Lung (tissue), 12 donors: ENCODE results near the gene ANKRD55. TPM values are rescaled to one million over a fixed set of nuclear protein-coding genes. Genes with fewer than 3 reads are reported as not detected.
"Not testable (repeated sequence)": the region's sequence is repeated elsewhere in the genome, so short reads cannot be mapped to it uniquely, and the experiment has no call there.

Experiments used
- ATAC-seq: fragments of 200-7000 bp; cut with Tn5 transposase; one replicate; pipeline ENCODE4 v1.9.1; 2020; ENCODE audit warnings: moderate number of reproducible peaks; ENCODE audit not compliant: insufficient read depth, low FRiP score
- DNase-seq, 3 donors: peaks; one replicate each; pipeline ENCODE4 v3.0.0-alpha.2; 2013 to 2017
- H3K27ac ChIP-seq, 2 donors: one replicate each; pipeline ENCODE4 v1.5.1; 2013; ENCODE audit warnings: mild to moderate bottlenecking in 2 of 2, moderate library complexity in 2 of 2, control low read depth in 1 of 2, inconsistent platforms in 1 of 2, low read depth in 1 of 2, low read length in 1 of 2
- H3K27me3 ChIP-seq, 3 donors: one replicate each; pipeline ENCODE4 v1.5.1; 2013; ENCODE audit warnings: low read length in 2 of 3; ENCODE audit not compliant: control insufficient read depth in 3 of 3, insufficient read depth in 3 of 3
- H3K36me3 ChIP-seq, 4 donors: one replicate each; pipeline ENCODE4 v1.5.1; 2013; ENCODE audit warnings: low read length in 4 of 4, mild to moderate bottlenecking in 1 of 4, moderate library complexity in 1 of 4; ENCODE audit not compliant: control insufficient read depth in 4 of 4, insufficient read depth in 4 of 4
- H3K4me1 ChIP-seq, 5 donors: one replicate each; pipeline ENCODE4 v1.5.1; 2013; ENCODE audit warnings: low read length in 5 of 5, mild to moderate bottlenecking in 2 of 5, moderate library complexity in 1 of 5; ENCODE audit not compliant: control insufficient read depth in 5 of 5, insufficient read depth in 5 of 5
- H3K4me3 ChIP-seq: one replicate; pipeline ENCODE4 v1.5.1; 2013; ENCODE audit warnings: mild to moderate bottlenecking, control low read depth, moderate library complexity
- H3K9ac ChIP-seq, 2 donors: one replicate each; pipeline ENCODE4 v1.5.1; 2013; ENCODE audit warnings: low read length in 2 of 2, control low read depth in 1 of 2; ENCODE audit not compliant: insufficient read depth in 1 of 2
- H3K9me3 ChIP-seq, 4 donors: one replicate each; pipeline ENCODE4 v1.5.1; 2013; ENCODE audit warnings: low read length in 3 of 4, mild to moderate bottlenecking in 1 of 4, moderate library complexity in 1 of 4; ENCODE audit not compliant: control insufficient read depth in 4 of 4, insufficient read depth in 3 of 4
- WGBS, 2 donors: extraction: QIAGEN DNeasy Blood & Tissue Kit; methylation state at CpG; one replicate each; pipeline ENCODE4 v1.1.7; 2013; 5-methylcytosine and 5-hydroxymethylcytosine counted together
- polyA plus RNA-seq, 2 donors: library from polyadenylated mRNA; stranded (reverse); fragments of 200-250 nt; gene quantifications; one replicate each; pipeline ENCODE4 v1.2.1, GENCODE V29; 2013
- total RNA-seq, 2 donors: library from RNA; depleted of rRNA in 1 of 2; stranded (reverse); fragments of >200 nt in 1 of 2; gene quantifications; one replicate each; pipeline ENCODE4 v1.2.1, GENCODE V29; 2014 to 2021
- TF ChIP-seq, protein P1 (sequence below): IDR thresholded peaks from 2 replicates; pipeline ENCODE4 v1.5.1; 2012; ENCODE audit warnings: mild to moderate bottlenecking; ENCODE audit errors: control extremely low read depth, extremely low read depth
- donor health status: control.
- donor health status: control.
- donor health status: Bipolar disorder and iron deficiency.
- donor health status: healthy.
- donor health status: DM: yes; HTN: yes; CAD: no.

Gene ANKRD55
- total and polyA plus RNA-seq, 4 donors = 0.06 to 0.50 (median 0.28) TPM

DNA sequence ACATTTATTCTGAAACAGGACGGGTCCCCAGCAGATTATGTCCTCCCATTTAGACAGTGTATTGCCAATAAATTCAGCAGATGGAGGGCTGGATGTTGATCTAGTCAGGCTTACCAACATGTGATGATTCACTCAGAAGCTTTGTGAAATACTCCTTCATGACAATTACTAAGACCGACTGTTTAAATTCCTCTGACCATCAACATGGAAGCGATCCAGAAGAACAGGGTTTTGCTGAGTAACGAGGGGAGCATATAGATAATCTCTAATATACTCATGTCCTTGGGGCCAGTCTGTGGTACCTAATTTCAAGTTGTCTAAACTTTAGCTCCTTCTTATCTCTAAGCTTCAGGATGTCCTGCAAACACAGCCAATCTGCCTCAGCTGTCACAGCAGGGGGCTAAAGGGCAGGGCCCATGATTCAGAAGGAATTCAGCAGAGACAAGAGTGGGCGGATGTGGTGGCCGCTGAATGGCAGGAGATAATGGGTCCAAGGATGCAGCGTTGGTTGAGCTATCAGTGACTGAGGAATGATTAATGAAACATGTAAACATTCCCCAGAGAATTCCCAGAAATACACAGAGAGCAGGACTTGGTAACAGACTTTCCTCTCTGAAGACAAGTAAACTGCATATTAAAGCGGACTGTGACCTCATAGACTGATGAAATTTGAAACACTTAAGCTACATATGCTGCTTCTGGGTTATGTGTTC, 109.4 kb downstream of the ANKRD55 start:
- no peaks in the 10 kb centered on the region for H3K9me3 ChIP-seq
- no peaks in the 10 kb centered on the region for H3K36me3 ChIP-seq
- peaks cover 0 to 22% (median 9%) of the 10 kb centered on the region in 5 donors for H3K4me1 ChIP-seq
- WGBS, 2 donors = 50 to 67% methylated on average over 8 of the region's 8 CpGs
- peak overlapping the region in 1 of 2 donors; percentile 67 for H3K27ac ChIP-seq
- no peaks in the 10 kb centered on the region for H3K27me3 ChIP-seq
- H3K4me3 ChIP-seq = no peak overlapping the region
- TF ChIP-seq, protein P1, sequence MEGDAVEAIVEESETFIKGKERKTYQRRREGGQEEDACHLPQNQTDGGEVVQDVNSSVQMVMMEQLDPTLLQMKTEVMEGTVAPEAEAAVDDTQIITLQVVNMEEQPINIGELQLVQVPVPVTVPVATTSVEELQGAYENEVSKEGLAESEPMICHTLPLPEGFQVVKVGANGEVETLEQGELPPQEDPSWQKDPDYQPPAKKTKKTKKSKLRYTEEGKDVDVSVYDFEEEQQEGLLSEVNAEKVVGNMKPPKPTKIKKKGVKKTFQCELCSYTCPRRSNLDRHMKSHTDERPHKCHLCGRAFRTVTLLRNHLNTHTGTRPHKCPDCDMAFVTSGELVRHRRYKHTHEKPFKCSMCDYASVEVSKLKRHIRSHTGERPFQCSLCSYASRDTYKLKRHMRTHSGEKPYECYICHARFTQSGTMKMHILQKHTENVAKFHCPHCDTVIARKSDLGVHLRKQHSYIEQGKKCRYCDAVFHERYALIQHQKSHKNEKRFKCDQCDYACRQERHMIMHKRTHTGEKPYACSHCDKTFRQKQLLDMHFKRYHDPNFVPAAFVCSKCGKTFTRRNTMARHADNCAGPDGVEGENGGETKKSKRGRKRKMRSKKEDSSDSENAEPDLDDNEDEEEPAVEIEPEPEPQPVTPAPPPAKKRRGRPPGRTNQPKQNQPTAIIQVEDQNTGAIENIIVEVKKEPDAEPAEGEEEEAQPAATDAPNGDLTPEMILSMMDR = no peak
- peak overlapping the region in 1 of 2 donors; percentile 2 for H3K9ac ChIP-seq
- DNase-seq (peak; percentile 83 to 89 (median 85)), ATAC-seq (peak; percentile 88)

DNA sequence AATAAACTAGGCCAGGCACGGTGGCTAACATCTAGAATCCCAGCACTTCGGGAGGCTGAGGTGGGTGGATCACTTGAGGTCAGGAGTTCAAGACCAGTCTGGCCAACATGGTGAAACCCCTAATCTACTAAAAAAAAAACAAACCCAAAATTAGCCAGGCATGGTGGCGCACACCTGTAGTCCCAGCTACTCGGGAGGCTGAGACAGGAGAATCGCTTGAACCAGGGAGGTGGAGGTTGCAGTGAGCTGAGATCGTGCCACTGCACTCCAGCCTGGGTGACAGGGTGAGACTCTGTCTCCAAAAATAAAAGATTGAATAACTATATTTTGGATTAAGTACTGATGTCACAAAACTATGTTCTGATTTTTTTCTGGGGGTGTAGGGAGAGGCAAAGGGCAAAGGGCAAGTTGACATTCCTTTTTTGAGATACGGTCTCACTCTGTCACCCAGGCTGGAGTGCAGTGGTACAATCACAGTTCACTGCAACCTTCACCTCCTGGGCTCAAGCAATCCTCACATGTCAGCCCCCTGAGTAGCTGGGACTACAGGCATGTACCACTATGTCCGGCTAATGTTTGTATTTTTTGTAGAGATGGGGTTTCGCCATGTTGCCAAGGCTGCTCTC, 110.7 kb downstream of the ANKRD55 start:
- 96% methylated on average over 9 of the region's 9 CpGs for WGBS, 2 donors
- not testable (repeated sequence) for H3K27me3 ChIP-seq, H3K36me3 ChIP-seq, H3K9me3 ChIP-seq, ATAC-seq, H3K4me3 ChIP-seq, H3K9ac ChIP-seq, DNase-seq
- peak overlapping the region in 1 of 2 donors; percentile 63 for H3K27ac ChIP-seq
- H3K4me1 ChIP-seq = peaks cover 0 to 14% (median 9%) of the 10 kb centered on the region in 5 donors

DNA sequence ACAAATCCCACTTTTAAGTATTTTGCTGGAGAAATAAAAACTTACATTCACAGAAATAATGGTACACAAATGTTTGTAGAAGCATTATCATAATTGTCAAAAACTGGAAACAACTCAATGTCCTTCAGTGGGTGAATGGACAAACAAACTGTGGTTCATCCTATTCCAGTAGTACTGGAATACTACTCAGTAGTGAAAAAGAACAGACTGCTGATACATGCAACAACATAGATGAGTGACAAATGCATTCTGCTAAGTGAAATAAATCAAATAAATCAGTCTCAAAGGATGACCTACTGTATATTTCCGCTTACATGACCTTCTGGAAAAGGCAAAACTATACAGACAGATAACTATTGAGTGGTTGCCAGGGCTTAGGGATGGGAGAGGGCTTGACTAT, 114.1 kb downstream of the ANKRD55 start:
- DNase-seq = no peak
- Histone ChIP-seq H3K4me1 (peaks cover 0 to 11% (median 6%) of the 10 kb centered on the region in 5 donors), H3K36me3 (no peaks in the 10 kb centered on the region), H3K27me3 (no peaks in the 10 kb centered on the region), H3K9ac (no peak overlapping the region), H3K27ac (no peak overlapping the region), H3K9me3 (no peaks in the 10 kb centered on the region), H3K4me3 (no peak overlapping the region)
- TF ChIP-seq, protein P1 = no peak
- WGBS, 2 donors = 94 to 98% methylated on average over 1 of the region's 1 CpG
- ATAC-seq = no peak

DNA sequence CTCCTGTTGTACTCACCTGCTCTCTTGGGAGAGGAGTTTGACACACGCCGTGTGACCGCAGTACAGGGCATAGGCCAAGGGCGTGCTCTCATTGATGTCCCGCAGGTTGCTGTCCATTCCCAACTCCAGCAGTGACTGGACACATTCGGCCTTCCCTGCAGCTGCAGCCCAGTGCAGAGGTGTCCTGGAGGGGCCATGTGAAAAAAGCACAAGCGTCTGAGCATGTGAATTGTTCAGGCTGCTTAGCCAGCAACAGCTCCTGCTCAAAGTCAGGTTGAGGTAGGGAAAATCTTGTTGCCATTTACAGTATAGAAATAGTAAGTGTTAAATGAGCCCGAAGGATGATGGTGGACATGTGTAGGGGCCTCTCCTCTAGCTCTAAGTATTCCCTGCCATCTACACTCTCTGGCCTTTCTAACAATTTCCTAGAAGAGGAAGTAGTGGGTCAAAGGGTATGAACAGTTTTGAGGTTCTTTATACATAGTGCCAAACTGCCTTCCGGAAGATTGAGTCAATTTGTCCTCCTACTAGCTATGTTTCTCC, 116.5 kb downstream of the ANKRD55 start:
- no peaks in the 10 kb centered on the region for H3K9me3 ChIP-seq
- WGBS, 2 donors = 80 to 87% methylated on average over 9 of the region's 9 CpGs
- H3K4me3 ChIP-seq = no peak overlapping the region
- no peak overlapping the region for H3K9ac ChIP-seq
- no peaks in the 10 kb centered on the region for H3K4me1 ChIP-seq
- H3K27ac ChIP-seq = no peak overlapping the region
- ATAC-seq (peak; percentile 34), DNase-seq (peak in 1 of 3 donors; percentile 40)
- no peaks in the 10 kb centered on the region for H3K36me3 ChIP-seq
- TF ChIP-seq, protein P1 = no peak
- no peaks in the 10 kb centered on the region for H3K27me3 ChIP-seq
